T-cell (primary cell): ENCODE data around the gene LEMD1. TPM values are rescaled to one million over a fixed set of nuclear protein-coding genes. Genes with fewer than 3 reads are reported as not detected.
"Not testable (repeated sequence)": the region's sequence is repeated elsewhere in the genome, so short reads cannot be mapped to it uniquely, and the experiment has no call there.

Experiments used
- ATAC-seq, 4 experiments: fragments of 200-7000 bp in 3 of 4; fragments of 150-1000 bp in 1 of 4; cut with Tn5 transposase; replicated peaks in 1 of 4; 1 replicate in 3 of 4; 2 replicates in 1 of 4; pipeline ENCODE4 v1.10.0; 2021; ENCODE audit warnings: moderate library complexity in 3 of 4, mild to moderate bottlenecking in 2 of 4, moderate number of reproducible peaks in 1 of 4
- CTCF ChIA-PET, 2 donors: fragments of 300-600 bp; sonication (Branson Sonifier 250); formaldehyde crosslinking; loops; one replicate each; lab custom pipeline; 2022; ENCODE audit warnings: antibody characterized with exemption in 2 of 2; lab: Charles Lee
- POLR2A ChIA-PET, 2 donors: fragments of 300-600 bp; sonication (Branson Sonifier 250); formaldehyde crosslinking; loops; one replicate each; lab custom pipeline; 2022; ENCODE audit warnings: antibody characterized with exemption in 2 of 2; lab: Charles Lee
- DNase-seq, 35 experiments: peaks; one replicate each; pipeline versions ENCODE4 v3.0.0 to v3.0.0-alpha.2; 2013 to 2023
- H3K27ac ChIP-seq: one replicate; pipeline ENCODE4 v1.5.1; 2013; ENCODE audit warnings: low read length
- H3K27me3 ChIP-seq, 2 experiments: replicated peaks in 1 of 2; 1 replicate in 1 of 2; 2 replicates in 1 of 2; pipeline versions ENCODE4 v1.6.1 to v1.7.0; 2013; ENCODE audit warnings: low read length in 1 of 2, mixed read lengths in 1 of 2; ENCODE audit not compliant: control insufficient read depth in 2 of 2, insufficient read depth in 2 of 2; ENCODE audit errors: extremely low read depth in 1 of 2
- H3K36me3 ChIP-seq, 2 donors: 1 replicate in 1 of 2; 2 replicates in 1 of 2; pipeline versions ENCODE4 v1.6.1 to v1.7.0; 2013; ENCODE audit warnings: low read length in 1 of 2; ENCODE audit not compliant: control insufficient read depth in 2 of 2, insufficient read depth in 1 of 2; ENCODE audit errors: extremely low read depth in 1 of 2
- H3K4me1 ChIP-seq, 2 experiments: 1 replicate in 1 of 2; 2 replicates in 1 of 2; pipeline versions ENCODE4 v1.6.1 to v1.7.0; 2013; ENCODE audit warnings: low read length in 2 of 2, mixed read lengths in 1 of 2; ENCODE audit not compliant: insufficient read depth in 2 of 2, control insufficient read depth in 1 of 2; ENCODE audit errors: extremely low read depth in 1 of 2
- H3K4me3 ChIP-seq, 2 donors: 1 replicate in 1 of 2; 2 replicates in 1 of 2; pipeline versions ENCODE4 v1.5.1 to v1.7.0; 2013; ENCODE audit warnings: mild to moderate bottlenecking in 2 of 2, low read length in 1 of 2, moderate library complexity in 1 of 2; ENCODE audit not compliant: control insufficient read depth in 1 of 2; ENCODE audit errors: extremely low read depth in 1 of 2
- H3K9me3 ChIP-seq: 2 replicates; pipeline ENCODE4 v1.7.0; 2013
- H3K27ac Mint-ChIP-seq, 2 donors: one replicate each; pipeline ENCODE4 v1.8.0; 2020 to 2021; ENCODE audit warnings: mild to moderate bottlenecking in 2 of 2, mixed read lengths in 2 of 2
- H3K27me3 Mint-ChIP-seq, 2 donors: one replicate each; pipeline ENCODE4 v1.8.0; 2021 to 2022; ENCODE audit warnings: mixed read lengths in 2 of 2
- H3K36me3 Mint-ChIP-seq: one replicate; pipeline ENCODE4 v1.8.0; 2021; ENCODE audit warnings: mixed read lengths
- H3K4me1 Mint-ChIP-seq, 3 donors: one replicate each; pipeline ENCODE4 v1.8.0; 2020 to 2022; ENCODE audit warnings: mixed read lengths in 3 of 3, mild to moderate bottlenecking in 1 of 3
- H3K4me3 Mint-ChIP-seq, 3 donors: one replicate each; pipeline ENCODE4 v1.8.0; 2020 to 2022; ENCODE audit warnings: mild to moderate bottlenecking in 3 of 3, mixed read lengths in 3 of 3, moderate library complexity in 3 of 3
- H3K9me3 Mint-ChIP-seq, 3 donors: one replicate each; pipeline ENCODE4 v1.8.0; 2020 to 2022; ENCODE audit warnings: mixed read lengths in 3 of 3
- WGBS: methylation state at CpG from one replicate; pipeline ENCODE4 v1.1.5; 2013; ENCODE audit warnings: missing lambda C conversion rate; ENCODE audit not compliant: insufficient coverage; 5-methylcytosine and 5-hydroxymethylcytosine counted together
- total RNA-seq, 35 experiments: library from RNA in 6 of 35; stranded (reverse) in 6 of 35; fragments of 120-200 nt in 1 of 35; gene quantifications; one replicate each; pipeline versions ENCODE4 v1.2.1 to v1.2.4 and lab custom pipeline; 2013 to 2026

Gene LEMD1
- total RNA-seq, 5 donors from 2014 or later (not counting 1 experiment from before 2014, with no cell fraction given): 0.69 to 0.98 TPM; not detected in 3

DNA sequence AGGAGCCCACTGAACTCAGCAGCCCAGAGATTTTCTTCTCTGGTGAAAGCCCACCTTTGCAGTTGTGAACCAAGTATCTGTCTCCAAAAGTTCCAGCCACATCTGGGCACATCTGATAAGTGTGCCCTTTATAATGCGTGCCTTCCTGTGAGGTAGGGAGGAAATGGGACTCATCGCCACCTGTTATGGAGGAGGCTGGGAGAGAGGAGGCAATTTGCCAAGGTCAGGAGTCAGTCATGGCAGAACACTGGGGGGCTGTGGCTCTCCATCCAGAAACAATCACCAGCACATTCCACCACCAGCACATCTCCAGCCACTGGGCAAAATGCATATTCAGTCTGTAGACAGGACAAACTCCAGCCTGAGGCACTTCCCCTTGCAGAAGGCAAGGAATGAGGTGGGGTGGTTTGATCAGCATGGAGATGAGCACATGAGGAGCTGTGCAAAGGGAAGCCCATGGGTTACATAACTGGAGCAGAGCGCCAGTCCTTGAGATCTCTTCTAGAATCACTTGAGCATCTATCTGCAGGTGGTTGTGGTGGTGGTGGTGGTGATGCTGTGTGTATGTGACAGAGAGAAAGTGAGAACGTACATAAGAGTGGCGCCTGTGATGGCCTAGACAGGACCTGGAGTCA lies 15.0 kb upstream of the LEMD1 start:
- H3K4me1 ChIP-seq: peaks cover 4 to 48% of the 10 kb centered on the region in 2 experiments
- 52% methylated on average over 5 of the region's 5 CpGs for WGBS
- no peaks in the 10 kb centered on the region for H3K36me3 ChIP-seq
- peaks cover 23 to 31% (median 27%) of the 10 kb centered on the region in 3 donors for H3K4me1 Mint-ChIP-seq
- H3K27me3 ChIP-seq: peaks cover 0 to 32% of the 10 kb centered on the region in 2 experiments
- H3K4me3 ChIP-seq: no peak overlapping the region
- no peak overlapping the region for H3K4me3 Mint-ChIP-seq
- DNase-seq (peak in 4 of 35 experiments; percentile 4 to 19 (median 14)), ATAC-seq (no peak)
- no peaks in the 10 kb centered on the region for H3K9me3 Mint-ChIP-seq
- peaks cover 8 to 21% of the 10 kb centered on the region in 2 donors for H3K27me3 Mint-ChIP-seq
- ChIA-PET POLR2A (no interaction called here), CTCF (no interaction called here)
- no peaks in the 10 kb centered on the region for H3K9me3 ChIP-seq
- H3K27ac ChIP-seq: no peak overlapping the region
- H3K27ac Mint-ChIP-seq: peak overlapping the region in 1 of 2 donors; percentile 36
- no peaks in the 10 kb centered on the region for H3K36me3 Mint-ChIP-seq

DNA sequence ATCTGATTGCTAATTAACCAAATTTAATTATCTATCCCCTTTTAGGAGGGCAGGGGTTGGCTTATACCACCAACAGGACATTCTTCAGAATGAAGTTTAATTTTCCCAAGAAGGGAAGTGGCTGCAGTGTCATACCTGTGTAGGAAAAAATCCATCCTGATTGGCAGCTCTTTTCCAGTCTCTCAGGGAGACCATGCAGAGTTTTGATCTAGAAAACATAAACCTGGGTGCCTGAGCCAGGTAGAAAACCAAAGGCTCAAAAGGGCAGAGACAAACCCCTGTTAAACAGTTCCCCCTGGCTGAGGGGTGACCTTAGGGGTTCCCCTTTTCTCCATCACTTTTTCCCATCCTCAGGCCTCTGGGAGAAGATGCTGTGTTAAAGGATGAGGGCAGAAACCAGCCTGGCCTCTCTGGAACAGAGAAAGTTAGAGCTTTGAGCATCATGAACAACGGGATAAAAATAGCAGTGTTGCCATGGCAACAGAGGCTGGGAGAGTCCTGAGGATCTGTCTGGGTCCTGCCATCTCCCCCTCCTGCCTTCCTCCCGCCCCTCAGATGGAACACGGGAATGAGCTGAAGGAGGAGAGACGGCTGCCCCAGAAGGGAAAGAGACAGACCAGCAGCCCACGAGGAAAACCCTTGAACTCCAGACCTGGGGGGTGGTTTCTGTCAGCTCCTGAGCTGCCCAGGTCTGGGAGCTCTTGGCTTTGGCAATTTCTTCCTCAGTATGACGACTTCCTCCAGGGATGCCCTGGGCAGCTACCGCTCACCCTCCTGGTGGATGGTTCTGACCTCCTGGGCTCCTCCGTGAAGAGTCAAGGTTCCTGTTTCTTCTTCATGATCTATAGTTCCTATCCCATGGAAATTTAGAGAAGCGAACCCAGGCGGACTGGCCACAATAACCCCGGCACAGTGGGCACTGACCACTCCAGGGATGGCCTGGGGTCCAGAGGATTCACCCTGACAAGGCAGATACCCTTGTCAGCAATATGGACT lies 14.0 kb upstream of the LEMD1 start:
- POLR2A ChIA-PET: no interaction called here
- Mint-ChIP-seq H3K36me3 (no peaks in the 10 kb centered on the region), H3K27ac (no peak overlapping the region), H3K4me3 (no peak overlapping the region), H3K27me3 (peaks cover 8 to 21% of the 10 kb centered on the region in 2 donors), H3K4me1 (peaks cover 18 to 25% (median 22%) of the 10 kb centered on the region in 3 donors), H3K9me3 (no peaks in the 10 kb centered on the region)
- Histone ChIP-seq H3K27ac (no peak overlapping the region), H3K4me3 (no peak overlapping the region), H3K4me1 (peaks cover 1 to 41% of the 10 kb centered on the region in 2 experiments), H3K36me3 (no peaks in the 10 kb centered on the region), H3K27me3 (peaks cover 0 to 32% of the 10 kb centered on the region in 2 experiments), H3K9me3 (no peaks in the 10 kb centered on the region)
- 77% methylated on average over 7 of the region's 11 CpGs for WGBS
- ATAC-seq (no peak), DNase-seq (no peak)
- CTCF ChIA-PET: no interaction called here

DNA sequence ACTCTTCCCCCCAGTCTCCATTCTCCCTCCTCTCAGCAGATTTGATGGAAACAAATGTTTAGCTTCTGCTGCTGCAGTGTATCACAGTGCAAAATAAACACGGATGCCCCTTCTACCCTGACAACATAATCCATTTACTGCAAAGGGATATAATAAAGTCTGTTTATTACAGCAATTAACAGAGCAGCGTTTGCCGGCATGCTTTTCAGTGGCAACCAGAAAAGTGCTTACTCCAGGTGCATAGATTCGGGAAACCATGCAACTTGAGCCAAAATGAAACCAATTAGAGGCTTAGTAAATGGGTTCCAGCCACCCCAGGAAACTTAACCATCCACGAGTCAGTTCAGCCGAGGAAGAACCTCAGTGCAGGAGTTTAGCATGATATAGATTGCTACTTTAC lies 12.9 kb upstream of the LEMD1 start:
- DNase-seq (no peak), ATAC-seq (no peak)
- no peaks in the 10 kb centered on the region for H3K9me3 ChIP-seq
- WGBS: 69% methylated on average over 5 of the region's 6 CpGs
- H3K4me3 ChIP-seq: no peak overlapping the region
- Mint-ChIP-seq H3K9me3 (no peaks in the 10 kb centered on the region), H3K4me3 (no peak overlapping the region), H3K27me3 (peaks cover 8 to 22% of the 10 kb centered on the region in 2 donors), H3K36me3 (no peaks in the 10 kb centered on the region), H3K27ac (no peak overlapping the region), H3K4me1 (peaks cover 13 to 21% (median 16%) of the 10 kb centered on the region in 3 donors)
- CTCF ChIA-PET: interaction anchor here in 1 of 2 donors (0.6 to 0.7 kb wide), 2 partner anchors 39 to 81 kb away, joined by 3 to 4 read pairs; no protein-coding TSS in a partner anchor
- H3K27ac ChIP-seq: no peak overlapping the region
- peaks cover 2 to 36% of the 10 kb centered on the region in 2 experiments for H3K4me1 ChIP-seq
- H3K27me3 ChIP-seq: peaks cover 0 to 34% of the 10 kb centered on the region in 2 experiments
- POLR2A ChIA-PET: interaction anchor here in 1 of 2 donors (0.7 kb wide), 1 partner anchor 13 kb away, joined by 3 read pairs; no protein-coding TSS in a partner anchor
- H3K36me3 ChIP-seq: no peaks in the 10 kb centered on the region

DNA sequence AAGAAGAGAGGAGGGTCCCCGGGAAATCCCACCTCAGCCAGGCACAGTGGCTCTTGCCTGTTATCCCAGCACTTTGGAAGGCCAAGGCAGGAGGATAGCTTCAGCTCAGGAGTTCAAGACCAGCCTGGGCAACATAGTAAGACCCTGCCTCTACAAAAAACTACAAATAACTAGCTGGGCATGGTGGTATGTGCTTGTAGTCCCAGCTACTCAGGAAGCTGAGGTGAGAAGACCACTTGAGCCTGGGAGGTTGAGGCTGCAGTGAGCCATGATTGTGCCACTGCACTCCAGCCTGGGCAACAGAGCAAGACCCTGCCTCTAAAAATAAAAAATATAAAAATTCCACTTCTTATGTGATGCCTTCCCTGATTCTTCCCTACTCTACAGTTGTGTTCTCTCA lies 10.8 kb upstream of the LEMD1 start:
- peaks cover 2 to 22% of the 10 kb centered on the region in 2 experiments for H3K4me1 ChIP-seq
- H3K9me3 ChIP-seq, H3K27ac ChIP-seq, POLR2A ChIA-PET, H3K4me3 Mint-ChIP-seq, DNase-seq, H3K27ac Mint-ChIP-seq, CTCF ChIA-PET, H3K36me3 Mint-ChIP-seq, ATAC-seq, H3K9me3 Mint-ChIP-seq, H3K36me3 ChIP-seq, H3K4me3 ChIP-seq: not testable (repeated sequence)
- H3K27me3 ChIP-seq: peaks cover 0 to 34% of the 10 kb centered on the region in 2 experiments
- H3K27me3 Mint-ChIP-seq: peaks cover 8 to 22% of the 10 kb centered on the region in 2 donors
- 75% methylated on average over 1 of the region's 1 CpG for WGBS
- H3K4me1 Mint-ChIP-seq: peaks cover 8 to 14% (median 10%) of the 10 kb centered on the region in 3 donors

DNA sequence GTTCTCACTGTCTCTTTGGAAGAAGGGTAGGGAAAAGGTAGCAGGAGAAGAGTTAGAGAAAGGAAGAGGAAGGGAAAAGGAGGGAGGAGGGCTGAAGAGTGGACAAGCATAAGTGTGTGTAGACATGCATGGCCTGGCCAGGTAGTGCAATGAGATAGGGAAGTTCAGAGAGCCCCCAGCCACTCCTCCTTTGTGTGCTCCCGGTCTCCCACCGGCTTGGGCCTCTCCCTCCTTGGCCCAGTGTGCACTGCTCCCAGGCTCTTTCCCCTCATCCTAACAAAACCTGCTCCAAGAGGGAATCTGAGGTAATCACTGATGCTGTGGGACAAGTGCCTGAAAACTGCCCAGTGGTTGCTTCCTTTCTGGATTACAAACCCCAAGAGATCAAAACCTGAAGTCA lies 10.3 kb upstream of the LEMD1 start:
- no peak for DNase-seq
- WGBS: no CpG with 5 or more reads among the region's 2 CpGs
- H3K4me3 Mint-ChIP-seq: no peak overlapping the region
- no peak for ATAC-seq
- no peak overlapping the region for H3K27ac Mint-ChIP-seq
- H3K9me3 Mint-ChIP-seq: no peaks in the 10 kb centered on the region
- CTCF ChIA-PET: interaction anchor here in 1 of 2 donors (1.7 to 1.9 kb wide), 2 partner anchors 43 to 78 kb away, joined by 3 to 12 read pairs; no protein-coding TSS in a partner anchor
- no peak overlapping the region for H3K4me3 ChIP-seq
- no peaks in the 10 kb centered on the region for H3K36me3 ChIP-seq
- POLR2A ChIA-PET: no interaction called here
- peaks cover 2 to 17% of the 10 kb centered on the region in 2 experiments for H3K4me1 ChIP-seq
- peaks cover 0 to 30% of the 10 kb centered on the region in 2 experiments for H3K27me3 ChIP-seq
- no peaks in the 10 kb centered on the region for H3K36me3 Mint-ChIP-seq
- H3K27ac ChIP-seq: no peak overlapping the region
- H3K27me3 Mint-ChIP-seq: peaks cover 8 to 22% of the 10 kb centered on the region in 2 donors
- peaks cover 8 to 13% (median 10%) of the 10 kb centered on the region in 3 donors for H3K4me1 Mint-ChIP-seq
- H3K9me3 ChIP-seq: no peaks in the 10 kb centered on the region
